Hepatocyte (in vitro differentiated cells): ENCODE results near the gene SOCS3. TPM values are rescaled to one million over a fixed set of nuclear protein-coding genes. Genes with fewer than 3 reads are reported as not detected.
"Not testable (repeated sequence)": the region's sequence is repeated elsewhere in the genome, so short reads cannot be mapped to it uniquely, and the experiment has no call there.

Source experiments
- DNase-seq: peaks from one replicate; pipeline ENCODE4 v3.0.0-alpha.2; 2016; ENCODE audit warnings: low spot score
- H2AFZ ChIP-seq: fragments of 200-600 bp; sonication (generic); 2 replicates; pipeline ENCODE4 v1.6.0; 2016; ENCODE audit warnings: antibody characterized with exemption, mild to moderate bottlenecking
- H3K27ac ChIP-seq: fragments of 200-600 bp; sonication (generic); 2 replicates; pipeline ENCODE4 v1.5.1; 2016; ENCODE audit warnings: mild to moderate bottlenecking
- H3K27me3 ChIP-seq: fragments of 200-600 bp; sonication (generic); 2 replicates; pipeline ENCODE4 v1.6.1; 2016
- H3K36me3 ChIP-seq: fragments of 200-600 bp; sonication (generic); replicated peaks from 2 replicates; pipeline ENCODE4 v1.5.1; 2016; ENCODE audit warnings: low read depth; ENCODE audit not compliant: insufficient read depth
- H3K4me1 ChIP-seq: fragments of 200-600 bp; sonication (generic); 2 replicates; pipeline ENCODE4 v1.5.1; 2016; ENCODE audit warnings: mild to moderate bottlenecking, moderate library complexity; ENCODE audit not compliant: insufficient read depth
- H3K4me2 ChIP-seq: fragments of 200-600 bp; sonication (generic); 2 replicates; pipeline ENCODE4 v1.6.0; 2016
- H3K4me3 ChIP-seq: fragments of 200-600 bp; sonication (generic); 2 replicates; pipeline ENCODE4 v1.5.1; 2016; ENCODE audit warnings: mild to moderate bottlenecking
- H3K79me2 ChIP-seq: fragments of 200-600 bp; sonication (generic); 2 replicates; pipeline ENCODE4 v1.6.0; 2017; ENCODE audit warnings: mild to moderate bottlenecking
- H3K9me2 ChIP-seq: fragments of 200-600 bp; sonication (generic); replicated peaks from 2 replicates; pipeline ENCODE4 v1.6.0; 2017; ENCODE audit warnings: mild to moderate bottlenecking; ENCODE audit not compliant: insufficient read depth
- H3K9me3 ChIP-seq: fragments of 200-600 bp; sonication (generic); 2 replicates; pipeline ENCODE4 v1.5.1; 2016; ENCODE audit warnings: low read depth, mild to moderate bottlenecking
- H4K20me1 ChIP-seq: fragments of 200-600 bp; sonication (generic); 2 replicates; pipeline ENCODE4 v1.6.0; 2016; ENCODE audit warnings: mild to moderate bottlenecking; ENCODE audit not compliant: insufficient read depth, poor library complexity, severe bottlenecking
- CTCF ChIP-seq: fragments of 200-600 bp; sonication (generic); IDR thresholded peaks from 2 replicates; pipeline ENCODE4 v1.5.1; 2016; ENCODE audit warnings: antibody characterized with exemption, mild to moderate bottlenecking; ENCODE audit not compliant: poor library complexity
- EZH2 ChIP-seq: fragments of 200-600 bp; sonication (generic); IDR thresholded peaks from 2 replicates; pipeline ENCODE4 v1.6.1; 2016; ENCODE audit warnings: antibody characterized with exemption, mild to moderate bottlenecking, borderline replicate concordance
- EZH2phosphoT487 ChIP-seq: fragments of 200-600 bp; sonication (generic); IDR thresholded peaks from one replicate; pipeline ENCODE4 v1.6.1; 2018; ENCODE audit warnings: antibody characterized with exemption, mild to moderate bottlenecking, low read depth, moderate library complexity; ENCODE audit not compliant: unreplicated experiment, severe bottlenecking
- WGBS: methylation state at CpG from one replicate; pipeline ENCODE4 v1.1.6; 2016; ENCODE audit warnings: low lambda C conversion rate; ENCODE audit errors: missing lambda C conversion rate; 5-methylcytosine and 5-hydroxymethylcytosine counted together
- polyA plus RNA-seq: library from polyadenylated mRNA; unstranded; fragments of >200 nt; fragmentation: Nextera tagmentation; extraction: Ambion mirVana; gene quantifications from 2 replicates; pipeline ENCODE4 v1.2.1, GENCODE V29; 2016
- total RNA-seq: library from RNA; depleted of rRNA; stranded (reverse); fragments of >200 nt; gene quantifications from 2 replicates; pipeline ENCODE4 v1.2.3, GENCODE V29; 2014

The SOCS3 gene
- total and polyA plus RNA-seq, 2 experiments from 2014 or later, result 172 to 181 TPM

DNA sequence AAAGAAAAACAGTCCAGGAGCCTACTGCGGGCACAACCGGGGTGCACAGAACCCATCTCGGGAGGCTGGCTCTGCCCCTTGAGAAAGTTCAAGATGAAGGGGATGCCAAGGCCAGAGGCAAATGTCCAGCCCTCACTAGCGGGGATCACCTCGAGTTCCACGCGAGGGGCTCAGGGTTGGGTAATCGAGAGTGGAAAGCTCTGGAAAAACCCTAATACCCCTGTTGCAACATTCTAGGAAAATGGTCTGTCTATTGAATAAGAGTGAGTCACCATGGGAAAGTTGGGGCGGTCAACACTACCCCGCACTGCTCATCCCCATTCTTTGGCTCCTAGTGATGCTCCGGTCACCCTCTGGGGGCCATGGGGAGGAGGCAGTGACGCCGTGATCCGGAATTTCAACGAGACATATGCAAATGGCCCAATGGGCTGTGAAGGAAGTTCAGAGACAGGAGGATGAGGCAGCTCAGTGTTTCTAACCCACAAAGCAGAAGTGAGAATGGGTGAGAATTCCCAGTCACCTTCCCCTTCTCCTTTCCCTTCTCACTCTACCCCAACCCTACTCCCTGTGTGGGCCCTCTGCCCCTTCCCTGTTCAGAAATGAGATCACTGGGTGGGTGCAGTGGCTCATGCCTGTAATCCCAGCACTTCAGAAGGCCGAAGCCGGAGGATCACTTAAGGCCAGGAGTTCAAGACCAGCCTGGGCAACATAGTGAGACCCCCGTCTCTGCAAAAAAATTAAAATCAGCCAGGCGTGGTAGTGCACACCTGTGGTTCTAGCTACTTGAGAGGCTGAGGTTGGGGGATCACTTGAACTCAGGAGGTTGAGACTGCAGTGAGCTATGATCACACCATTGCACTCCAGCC is 22.4 kb downstream of the SOCS3 start:
- H3K4me1 ChIP-seq, result peaks cover 9% of the 10 kb centered on the region
- H3K27ac ChIP-seq, result peak overlapping the region; percentile 6
- H3K4me2 ChIP-seq, result no peak overlapping the region
- H3K4me3 ChIP-seq, result no peak overlapping the region
- 87% methylated on average over 19 of the region's 19 CpGs for WGBS
- no peaks in the 10 kb centered on the region for H4K20me1 ChIP-seq
- H3K36me3 ChIP-seq, result no peaks in the 10 kb centered on the region
- no peaks in the 10 kb centered on the region for H3K9me2 ChIP-seq
- TF ChIP-seq EZH2 (no peak), EZH2phosphoT487 (no peak), CTCF (no peak)
- no peak for DNase-seq
- H3K79me2 ChIP-seq, result no peaks in the 10 kb centered on the region
- H3K27me3 ChIP-seq, result no peaks in the 10 kb centered on the region
- H2AFZ ChIP-seq, result no peak overlapping the region
- H3K9me3 ChIP-seq, result no peaks in the 10 kb centered on the region

DNA sequence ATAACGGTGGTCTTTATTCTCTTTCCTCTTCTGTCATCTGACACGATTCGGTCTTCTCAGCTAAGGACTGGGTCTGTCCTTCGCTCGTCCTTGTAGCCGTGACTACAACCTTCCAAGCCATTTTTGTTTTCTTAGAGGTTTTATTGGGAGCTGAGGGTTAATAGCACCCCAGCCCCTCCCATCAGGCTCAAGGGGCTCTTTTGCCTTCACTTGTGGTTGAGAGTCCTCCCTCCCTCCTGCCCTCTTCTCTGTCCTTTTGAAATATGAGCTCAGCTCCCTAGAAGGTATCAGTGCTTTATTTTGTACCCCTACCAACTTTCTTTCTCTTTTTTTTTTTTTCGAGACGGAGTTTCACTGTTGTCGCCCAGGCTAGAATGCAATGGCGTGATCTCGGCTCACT is 24.7 kb downstream of the SOCS3 start:
- WGBS, result 77% methylated on average over 10 of the region's 11 CpGs
- H3K27me3 ChIP-seq, result no peaks in the 10 kb centered on the region
- no peak overlapping the region for H3K4me3 ChIP-seq
- no peak overlapping the region for H2AFZ ChIP-seq
- no peak for TF ChIP-seq CTCF
- no peak for TF ChIP-seq EZH2
- no peak for TF ChIP-seq EZH2phosphoT487
- H3K27ac ChIP-seq, result no peak overlapping the region
- no peak overlapping the region for H3K4me2 ChIP-seq
- H3K36me3 ChIP-seq, result no peaks in the 10 kb centered on the region
- no peaks in the 10 kb centered on the region for H3K79me2 ChIP-seq
- no peaks in the 10 kb centered on the region for H3K9me2 ChIP-seq
- H3K9me3 ChIP-seq, result no peaks in the 10 kb centered on the region
- DNase-seq, result no peak
- H4K20me1 ChIP-seq, result no peaks in the 10 kb centered on the region
- peaks cover 6% of the 10 kb centered on the region for H3K4me1 ChIP-seq

DNA sequence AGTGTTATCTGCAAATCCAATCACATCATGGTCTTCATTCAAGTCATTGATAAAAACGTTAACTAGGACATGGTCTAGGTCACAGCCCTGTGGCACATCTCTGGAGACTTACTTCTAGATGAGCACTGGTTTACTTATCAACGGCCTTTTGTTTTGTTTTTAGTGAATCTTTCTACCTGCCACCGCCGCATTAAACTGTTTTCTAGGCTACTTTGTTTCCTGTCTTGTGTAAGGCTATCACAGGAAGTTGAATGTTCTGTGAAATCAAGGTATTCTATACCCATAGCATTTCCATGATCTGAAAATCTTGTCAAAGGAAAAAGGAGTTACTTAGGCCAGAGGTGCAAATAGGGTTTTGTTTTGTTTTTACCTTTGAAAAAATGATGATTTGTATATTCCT is 26.9 kb downstream of the SOCS3 start:
- TF ChIP-seq EZH2phosphoT487 (no peak), EZH2 (no peak), CTCF (no peak)
- 86% methylated on average over 4 of the region's 4 CpGs for WGBS

GRCh38 chr17:78331355-78331754 is 28.5 kb downstream of the SOCS3 start:
- DNase-seq, H3K79me2 ChIP-seq, H4K20me1 ChIP-seq, H3K27me3 ChIP-seq, H3K9me2 ChIP-seq, H3K4me3 ChIP-seq, H2AFZ ChIP-seq, H3K4me1 ChIP-seq, H3K27ac ChIP-seq, H3K36me3 ChIP-seq, H3K9me3 ChIP-seq, H3K4me2 ChIP-seq: not testable (repeated sequence)
- 92% methylated on average over 12 of the region's 12 CpGs for WGBS

More for the DNA sequence above, 26.9 kb downstream of the SOCS3 start:
- Histone ChIP-seq H3K9me3 (no peaks in the 10 kb centered on the region), H3K79me2 (no peaks in the 10 kb centered on the region), H3K4me2 (no peak overlapping the region), H3K36me3 (no peaks in the 10 kb centered on the region), H3K27me3 (no peaks in the 10 kb centered on the region), H3K27ac (no peak overlapping the region), H4K20me1 (no peaks in the 10 kb centered on the region), H3K4me1 (peaks cover 6% of the 10 kb centered on the region), H3K9me2 (no peaks in the 10 kb centered on the region), H3K4me3 (no peak overlapping the region), H2AFZ (no peak overlapping the region)
- DNase-seq, result no peak
